Renal pelvis (tissue), 4 donors: ENCODE data around the gene SNX9. TPM values are rescaled to one million over a fixed set of nuclear protein-coding genes. Genes with fewer than 3 reads are reported as not detected.

ENCODE experiments used
- DNase-seq: peaks from one replicate; pipeline ENCODE4 v3.0.0-alpha.2; 2013
- polyA plus RNA-seq, 3 donors: library from polyadenylated mRNA; unstranded; fragments of 120-200 nt; gene quantifications; one replicate each; pipeline ENCODE4 v1.2.1, GENCODE V29; 2013; ENCODE audit not compliant: insufficient read length in 3 of 3

The SNX9 gene
- polyA plus RNA-seq, 3 donors, result 39.9 to 41.4 (median 41.0) TPM

DNA sequence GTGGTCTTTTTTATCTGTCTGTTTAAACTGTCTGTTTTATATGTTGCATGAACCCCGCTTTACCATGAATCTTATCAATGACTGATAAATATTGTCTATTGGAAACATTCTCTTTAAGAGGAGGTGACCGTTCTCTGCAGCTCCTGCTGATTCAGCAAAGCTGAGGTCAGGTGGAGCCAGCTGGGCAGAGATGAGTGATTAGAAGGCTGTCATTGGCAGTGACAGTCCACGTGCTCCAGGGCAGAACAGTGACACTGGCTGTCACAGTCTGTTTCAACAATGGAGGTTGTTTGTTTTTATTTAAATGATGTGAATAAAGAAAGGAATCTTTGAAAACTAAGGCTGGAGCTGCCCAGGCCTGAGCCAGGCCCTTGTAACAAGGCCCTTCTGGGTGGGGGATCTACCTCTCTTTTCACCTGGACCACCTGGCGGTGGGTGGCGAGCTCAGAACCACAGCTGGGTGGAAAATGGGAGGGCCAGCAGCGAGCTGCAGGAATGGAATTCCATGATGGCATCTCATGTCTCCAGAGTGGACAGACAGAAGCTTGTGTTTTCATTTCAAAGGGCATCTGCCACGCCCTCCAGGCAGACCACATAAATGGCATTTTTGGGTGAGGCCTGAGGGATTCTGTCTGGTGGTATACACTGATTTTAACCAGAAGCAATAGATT, 171.2 kb downstream of the SNX9 start:
- DNase-seq, result no peak

Other genes starting within 250 kb of the SNX9 start
- 10 to 100 TPM; 10.3 to 12.9 (median 11.3) TPM for gene SYNJ2, start 158.6 kb downstream of the SNX9 start, polyA plus RNA-seq